Measurements from ENCODE around the gene UBA7. TPM values are rescaled to one million over a fixed set of nuclear protein-coding genes. Genes with fewer than 3 reads are reported as not detected.
A peak's percentile ranks its signal among the peaks of the same experiment; 100 is the strongest.

The UBA7 gene
- total and polyA plus RNA-seq, 2 of the 13 experiments (the other 11 are each of a cell fraction or from before 2014, with no cell fraction given): 9.5 to 16.5 TPM

- TF ChIP-seq, protein P1, sequence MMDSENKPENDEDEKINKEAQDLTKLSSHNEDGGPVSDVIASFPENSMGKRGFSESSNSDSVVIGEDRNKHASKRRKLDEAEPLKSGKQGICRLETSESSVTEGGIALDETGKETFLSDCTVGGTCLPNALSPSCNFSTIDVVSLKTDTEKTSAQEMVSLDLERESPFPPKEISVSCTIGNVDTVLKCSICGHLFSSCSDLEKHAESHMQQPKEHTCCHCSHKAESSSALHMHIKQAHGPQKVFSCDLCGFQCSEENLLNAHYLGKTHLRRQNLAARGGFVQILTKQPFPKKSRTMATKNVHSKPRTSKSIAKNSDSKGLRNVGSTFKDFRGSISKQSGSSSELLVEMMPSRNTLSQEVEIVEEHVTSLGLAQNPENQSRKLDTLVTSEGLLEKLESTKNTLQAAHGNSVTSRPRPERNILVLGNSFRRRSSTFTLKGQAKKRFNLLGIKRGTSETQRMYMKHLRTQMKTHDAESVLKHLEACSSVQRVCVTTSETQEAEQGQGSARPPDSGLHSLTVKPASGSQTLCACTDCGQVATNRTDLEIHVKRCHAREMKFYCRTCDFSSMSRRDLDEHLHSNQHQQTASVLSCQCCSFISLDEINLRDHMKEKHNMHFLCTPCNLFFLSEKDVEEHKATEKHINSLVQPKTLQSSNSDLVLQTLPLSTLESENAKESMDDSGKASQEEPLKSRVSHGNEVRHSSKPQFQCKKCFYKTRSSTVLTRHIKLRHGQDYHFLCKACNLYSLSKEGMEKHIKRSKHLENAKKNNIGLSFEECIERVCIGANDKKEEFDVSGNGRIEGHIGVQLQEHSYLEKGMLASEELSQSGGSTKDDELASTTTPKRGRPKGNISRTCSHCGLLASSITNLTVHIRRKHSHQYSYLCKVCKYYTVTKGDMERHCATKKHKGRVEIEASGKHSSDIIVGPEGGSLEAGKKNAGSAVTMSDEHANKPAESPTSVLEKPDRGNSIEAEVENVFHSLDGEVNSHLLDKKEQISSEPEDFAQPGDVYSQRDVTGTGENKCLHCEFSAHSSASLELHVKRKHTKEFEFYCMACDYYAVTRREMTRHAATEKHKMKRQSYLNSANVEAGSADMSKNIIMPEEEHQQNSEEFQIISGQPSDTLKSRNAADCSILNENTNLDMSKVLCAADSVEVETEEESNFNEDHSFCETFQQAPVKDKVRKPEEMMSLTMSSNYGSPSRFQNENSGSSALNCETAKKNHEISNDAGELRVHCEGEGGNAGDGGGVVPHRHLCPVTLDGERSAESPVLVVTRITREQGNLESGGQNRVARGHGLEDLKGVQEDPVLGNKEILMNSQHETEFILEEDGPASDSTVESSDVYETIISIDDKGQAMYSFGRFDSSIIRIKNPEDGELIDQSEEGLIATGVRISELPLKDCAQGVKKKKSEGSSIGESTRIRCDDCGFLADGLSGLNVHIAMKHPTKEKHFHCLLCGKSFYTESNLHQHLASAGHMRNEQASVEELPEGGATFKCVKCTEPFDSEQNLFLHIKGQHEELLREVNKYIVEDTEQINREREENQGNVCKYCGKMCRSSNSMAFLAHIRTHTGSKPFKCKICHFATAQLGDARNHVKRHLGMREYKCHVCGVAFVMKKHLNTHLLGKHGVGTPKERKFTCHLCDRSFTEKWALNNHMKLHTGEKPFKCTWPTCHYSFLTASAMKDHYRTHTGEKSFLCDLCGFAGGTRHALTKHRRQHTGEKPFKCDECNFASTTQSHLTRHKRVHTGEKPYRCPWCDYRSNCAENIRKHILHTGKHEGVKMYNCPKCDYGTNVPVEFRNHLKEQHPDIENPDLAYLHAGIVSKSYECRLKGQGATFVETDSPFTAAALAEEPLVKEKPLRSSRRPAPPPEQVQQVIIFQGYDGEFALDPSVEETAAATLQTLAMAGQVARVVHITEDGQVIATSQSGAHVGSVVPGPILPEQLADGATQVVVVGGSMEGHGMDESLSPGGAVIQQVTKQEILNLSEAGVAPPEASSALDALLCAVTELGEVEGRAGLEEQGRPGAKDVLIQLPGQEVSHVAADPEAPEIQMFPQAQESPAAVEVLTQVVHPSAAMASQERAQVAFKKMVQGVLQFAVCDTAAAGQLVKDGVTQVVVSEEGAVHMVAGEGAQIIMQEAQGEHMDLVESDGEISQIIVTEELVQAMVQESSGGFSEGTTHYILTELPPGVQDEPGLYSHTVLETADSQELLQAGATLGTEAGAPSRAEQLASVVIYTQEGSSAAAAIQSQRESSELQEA (CRISPR knock-in tag; IDR thresholded peaks at IDR 0.05; ENCODE audit: not compliant biosample characterization): no peak
- TF ChIP-seq DR1 (CRISPR knock-in tag; IDR thresholded peaks at IDR 0.05) (0 out of 2 replicates have a peak, but pooled peaks have one; percentile 40), POLR2AphosphoS5 (IDR thresholded peaks at IDR 0.05; ENCODE audit: low read depth, low read length) (peak; percentile 89), ZFYVE20 (CRISPR knock-in tag; IDR thresholded peaks at IDR 0.05; ENCODE audit: borderline replicate concordance, low read depth) (peak; percentile 84; the same call in 1 of the 2 replicates), MED1 (CRISPR knock-in tag; IDR thresholded peaks at IDR 0.05) (no peak), SP4 (CRISPR knock-in tag; IDR thresholded peaks at IDR 0.05) (0 out of 2 replicates have a peak, but pooled peaks have one; percentile 49), ZNF30 (CRISPR knock-in tag; IDR thresholded peaks at IDR 0.05) (no peak), FOXC1 (CRISPR knock-in tag; IDR thresholded peaks at IDR 0.05; ENCODE audit: borderline replicate concordance) (no peak; the same call in 1 of the 2 replicates), PHF21A (CRISPR knock-in tag; IDR thresholded peaks at IDR 0.05) (no peak), ELF3 (CRISPR knock-in tag; IDR thresholded peaks at IDR 0.05) (no peak; the same call in 1 of the 2 replicates), GATAD1 (CRISPR knock-in tag; IDR thresholded peaks at IDR 0.05) (peak; percentile 55), KMT2B (CRISPR knock-in tag; IDR thresholded peaks at IDR 0.05) (peak; percentile 71), RELA (CRISPR knock-in tag; IDR thresholded peaks at IDR 0.05) (no peak), ZNF101 (CRISPR knock-in tag; IDR thresholded peaks at IDR 0.05; ENCODE audit: borderline replicate concordance, low read depth) (no peak), HHEX (CRISPR knock-in tag; IDR thresholded peaks at IDR 0.05) (no peak), SNAPC2 (CRISPR knock-in tag; IDR thresholded peaks at IDR 0.05) (no peak; the same call in 1 of the 2 replicates), U2AF1 (optimal IDR thresholded peaks at IDR 0.05; ENCODE audit: low read depth, low read length) (no peak), NCOR1 (IDR thresholded peaks at IDR 0.05; ENCODE audit: borderline replicate concordance, low read length) (no peak), JUN (CRISPR knock-in tag; IDR thresholded peaks at IDR 0.05) (peak; percentile 42; the same call in 1 of the 2 replicates), ZNF20 (CRISPR knock-in tag; IDR thresholded peaks at IDR 0.05) (no peak)
- TF ChIP-seq, protein P2, sequence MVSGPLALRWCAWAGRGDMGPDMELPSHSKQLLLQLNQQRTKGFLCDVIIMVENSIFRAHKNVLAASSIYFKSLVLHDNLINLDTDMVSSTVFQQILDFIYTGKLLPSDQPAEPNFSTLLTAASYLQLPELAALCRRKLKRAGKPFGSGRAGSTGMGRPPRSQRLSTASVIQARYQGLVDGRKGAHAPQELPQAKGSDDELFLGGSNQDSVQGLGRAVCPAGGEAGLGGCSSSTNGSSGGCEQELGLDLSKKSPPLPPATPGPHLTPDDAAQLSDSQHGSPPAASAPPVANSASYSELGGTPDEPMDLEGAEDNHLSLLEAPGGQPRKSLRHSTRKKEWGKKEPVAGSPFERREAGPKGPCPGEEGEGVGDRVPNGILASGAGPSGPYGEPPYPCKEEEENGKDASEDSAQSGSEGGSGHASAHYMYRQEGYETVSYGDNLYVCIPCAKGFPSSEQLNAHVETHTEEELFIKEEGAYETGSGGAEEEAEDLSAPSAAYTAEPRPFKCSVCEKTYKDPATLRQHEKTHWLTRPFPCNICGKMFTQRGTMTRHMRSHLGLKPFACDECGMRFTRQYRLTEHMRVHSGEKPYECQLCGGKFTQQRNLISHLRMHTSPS (CRISPR knock-in tag; IDR thresholded peaks at IDR 0.05; ENCODE audit: low read depth): no peak
Observed at GRCh38 chr3:49786357-49787181, 27.2 kb downstream of the UBA7 start, which contains the start of gene IP6K1 (continued).

Measured in HepG2 (cell line).